ENCODE measurements around the gene CNKSR2.

Gene CNKSR2

DNA sequence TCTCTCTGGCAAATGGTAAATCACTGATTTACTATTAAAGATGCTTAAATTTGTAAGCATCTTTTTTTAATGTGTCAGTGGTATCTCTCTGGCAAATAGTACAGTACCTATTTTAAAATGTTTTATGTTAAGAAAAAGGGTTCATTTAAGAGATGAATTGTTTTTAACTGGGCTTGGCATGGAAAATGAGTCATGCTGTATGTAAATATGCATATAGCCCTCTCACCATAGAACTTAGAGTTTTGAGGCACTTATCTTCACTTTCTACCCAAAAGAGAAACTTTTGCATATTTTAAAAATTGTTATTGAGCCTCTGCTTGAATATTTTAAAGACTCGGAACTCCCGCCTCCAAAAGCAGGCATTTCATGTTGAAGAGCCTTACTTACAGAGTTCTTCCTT, 246.0 kb downstream of the CNKSR2 start:
- no peak for DNase-seq

DNA sequence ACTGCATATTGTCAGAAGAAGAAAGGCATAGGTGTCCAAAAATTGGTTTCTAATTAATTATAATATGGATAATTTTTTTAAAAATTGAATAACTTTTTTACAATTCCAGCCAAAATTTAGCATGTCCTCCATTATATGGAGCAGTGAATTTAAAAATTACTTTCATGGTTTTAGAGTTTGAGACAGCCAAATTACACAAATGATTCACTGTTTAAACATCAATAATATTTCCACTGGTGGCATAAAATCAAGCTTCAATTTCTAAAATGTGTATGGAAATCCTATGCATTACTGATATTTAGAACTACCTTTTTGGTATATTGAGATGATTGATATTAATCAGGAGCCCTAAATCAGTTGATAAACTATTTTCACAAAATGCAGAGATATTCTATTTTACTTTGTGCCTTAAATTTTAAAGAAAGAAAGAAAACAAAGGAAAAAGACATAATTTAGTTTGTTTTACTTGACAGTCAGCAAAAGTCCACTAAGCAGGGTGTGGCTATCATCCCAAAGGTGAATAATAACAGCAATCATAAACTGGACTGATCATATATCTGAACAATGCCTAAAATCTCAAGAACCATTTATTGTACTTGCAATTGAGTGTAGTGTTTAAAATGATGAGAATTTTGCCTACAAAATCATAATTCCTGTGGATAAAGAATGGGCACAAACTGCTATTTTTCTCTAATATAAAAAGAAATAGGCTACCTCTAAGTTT, 249.7 kb downstream of the CNKSR2 start:
- no peak for DNase-seq

DNA sequence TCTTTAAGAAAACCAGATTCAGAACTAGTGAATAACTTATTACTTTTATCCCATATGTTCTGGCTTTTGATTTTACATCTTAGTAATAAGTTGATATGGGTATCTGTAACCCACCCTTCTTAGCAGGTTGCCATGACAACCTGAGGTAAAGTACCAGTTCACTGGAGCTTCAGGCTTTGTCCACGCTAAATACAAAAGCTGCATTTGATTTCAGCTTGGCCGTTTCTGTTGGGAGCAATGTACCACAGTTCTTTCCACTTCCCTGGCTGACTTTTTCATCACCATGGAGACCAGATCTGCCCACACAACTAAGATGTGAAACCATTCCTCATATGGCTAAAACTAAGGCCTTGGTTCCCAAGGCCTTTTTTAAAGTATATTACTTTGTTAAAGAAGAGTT, 257.8 kb downstream of the CNKSR2 start:
- no peak for DNase-seq

DNA sequence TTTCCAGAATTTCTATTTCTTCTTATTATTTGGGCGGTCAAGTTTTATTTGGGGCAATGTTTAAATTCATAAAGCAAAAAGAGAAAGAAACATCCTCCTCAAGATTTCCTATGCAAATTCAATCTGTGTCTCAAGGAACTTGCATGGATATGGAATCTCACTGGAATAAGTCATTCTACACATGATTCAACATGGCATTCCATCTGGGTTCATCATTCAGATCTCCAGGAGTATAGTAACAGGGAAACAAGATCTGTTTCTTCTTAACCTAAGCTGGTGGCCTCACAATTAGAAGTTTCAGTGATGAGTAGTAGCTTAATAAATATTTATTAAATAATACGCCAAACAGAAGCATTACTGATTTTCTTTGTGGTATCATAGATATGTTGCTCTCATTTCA, 264.1 kb downstream of the CNKSR2 start:
- DNase-seq = no peak

DNA sequence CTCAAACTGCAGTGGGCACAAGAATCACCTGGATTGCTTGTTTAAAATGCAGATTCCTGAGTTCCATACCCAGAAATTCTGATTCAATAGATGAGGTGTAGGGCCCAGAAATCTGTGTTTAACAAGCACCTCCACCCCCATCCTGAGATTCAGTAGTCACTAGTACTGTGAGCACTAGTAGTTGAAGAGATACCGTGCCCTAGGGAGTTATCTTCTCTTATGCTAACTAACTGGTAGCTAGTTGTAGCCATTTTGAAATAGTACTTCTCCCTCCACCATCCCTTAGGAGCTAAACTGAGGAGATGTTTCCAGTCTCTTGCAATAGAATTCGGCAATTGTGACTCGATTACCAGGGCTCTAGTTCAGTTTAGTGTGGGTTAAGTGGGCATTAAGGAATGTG, 265.6 kb downstream of the CNKSR2 start:
- no peak for DNase-seq

DNA sequence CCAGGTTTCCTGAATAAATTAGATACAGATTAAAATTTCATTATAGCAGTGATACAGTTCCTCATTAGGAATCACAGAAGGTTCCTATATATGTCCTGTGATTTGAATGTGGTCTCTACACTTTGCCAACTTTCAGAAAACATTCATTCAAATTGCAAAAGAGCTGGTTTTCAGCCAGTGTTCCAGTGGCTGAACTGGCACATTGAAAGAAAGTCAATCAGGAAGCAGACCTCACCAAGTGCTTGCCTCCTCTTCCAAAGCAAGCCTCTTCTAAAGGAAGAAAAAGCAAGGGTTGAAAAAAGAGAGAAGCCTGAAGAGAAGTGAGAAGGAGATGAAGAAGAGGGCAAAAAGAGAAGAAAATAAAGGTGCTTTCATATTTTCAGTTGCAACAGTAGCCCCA, 271.2 kb downstream of the CNKSR2 start:
- DNase-seq = no peak

DNA sequence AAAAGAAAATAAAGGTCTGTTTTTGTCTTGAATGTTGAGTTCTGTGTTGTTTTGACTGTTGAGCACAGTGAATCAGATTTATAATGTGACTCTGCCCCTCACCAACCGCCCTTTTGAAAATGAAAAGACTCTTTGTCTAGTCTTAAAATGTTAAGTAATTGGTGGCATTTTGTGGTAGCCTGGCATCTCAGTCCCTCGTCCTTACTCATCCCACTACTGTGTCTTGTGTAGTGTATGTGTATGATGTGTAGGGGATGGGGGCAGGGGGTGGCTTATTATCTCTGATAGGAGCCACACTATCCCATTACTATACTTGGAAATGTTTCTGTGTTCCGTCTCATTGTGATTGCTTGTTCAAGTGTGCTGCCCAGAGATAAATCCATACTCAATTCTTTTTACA, 271.7 kb downstream of the CNKSR2 start:
- DNase-seq = no peak

DNA sequence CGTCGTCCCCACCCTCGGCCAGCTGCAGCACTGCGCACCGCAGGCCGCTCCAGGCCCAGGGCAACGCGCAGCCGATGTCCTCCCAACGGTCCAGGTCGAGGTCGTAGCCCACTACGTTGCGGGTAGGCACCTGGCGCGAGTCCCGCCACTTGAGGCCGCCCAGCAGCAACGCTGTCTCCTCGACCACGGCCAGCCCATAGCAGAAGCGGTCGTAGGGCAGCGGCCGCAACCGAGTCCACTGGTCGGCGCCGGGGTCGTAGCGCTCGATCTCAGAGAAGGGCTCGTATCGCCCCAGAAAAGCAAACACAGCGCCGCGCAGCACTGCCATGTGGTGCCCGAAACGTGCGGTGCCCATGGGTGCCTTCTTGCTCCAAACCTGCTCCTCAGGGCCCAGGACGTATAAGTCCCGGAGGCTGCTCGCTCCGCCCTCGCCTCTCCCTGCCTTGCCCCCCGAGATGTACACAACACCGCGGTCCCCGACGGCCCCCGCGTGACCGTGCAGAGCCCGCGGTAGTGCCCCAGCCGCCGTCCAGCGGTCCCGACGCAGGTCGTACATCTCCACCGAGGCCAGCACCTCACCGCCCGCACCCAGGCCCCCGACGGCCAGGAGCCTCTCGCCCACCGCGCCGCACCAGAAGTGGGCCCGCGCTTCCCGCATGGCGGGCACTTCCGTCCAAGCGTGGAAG, 281.8 kb downstream of the CNKSR2 start:
- DNase-seq = no peak

DNA sequence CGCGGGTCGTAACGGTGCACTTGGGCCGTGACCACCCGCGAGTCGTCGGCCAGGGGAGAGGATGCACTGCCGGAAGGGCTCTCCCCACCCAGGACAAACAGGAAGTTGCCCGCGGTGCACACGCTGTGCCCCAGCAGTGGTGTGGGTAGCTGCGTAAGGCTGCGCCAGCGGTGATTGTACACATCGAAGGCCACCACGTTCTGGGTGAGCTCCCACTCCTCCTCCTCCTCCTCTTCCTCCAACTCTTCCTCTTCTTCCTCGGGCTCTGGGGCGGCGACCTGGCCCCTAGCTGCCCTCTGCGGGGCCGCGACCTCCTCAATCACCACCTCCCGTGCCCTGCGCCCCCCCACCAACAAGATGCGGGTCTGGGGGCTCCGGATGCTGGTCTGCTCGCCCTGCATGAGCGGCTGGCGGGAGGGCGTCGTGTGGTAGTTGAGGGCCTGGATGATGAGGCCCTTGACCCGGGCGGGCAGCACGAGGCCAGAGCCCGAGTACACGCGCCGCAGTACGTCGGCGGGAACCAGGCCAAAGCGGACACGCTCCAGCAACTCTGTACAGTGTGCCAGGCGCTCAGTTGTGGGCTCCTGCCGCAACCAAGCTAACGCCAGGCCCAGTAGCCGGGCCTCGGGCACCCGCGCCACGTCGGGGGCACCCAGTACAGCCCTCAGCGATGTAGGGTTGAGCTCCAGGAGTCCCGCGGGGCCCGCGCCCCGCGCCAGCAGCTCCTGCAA, 282.5 kb downstream of the CNKSR2 start:
- no peak for DNase-seq

DNA sequence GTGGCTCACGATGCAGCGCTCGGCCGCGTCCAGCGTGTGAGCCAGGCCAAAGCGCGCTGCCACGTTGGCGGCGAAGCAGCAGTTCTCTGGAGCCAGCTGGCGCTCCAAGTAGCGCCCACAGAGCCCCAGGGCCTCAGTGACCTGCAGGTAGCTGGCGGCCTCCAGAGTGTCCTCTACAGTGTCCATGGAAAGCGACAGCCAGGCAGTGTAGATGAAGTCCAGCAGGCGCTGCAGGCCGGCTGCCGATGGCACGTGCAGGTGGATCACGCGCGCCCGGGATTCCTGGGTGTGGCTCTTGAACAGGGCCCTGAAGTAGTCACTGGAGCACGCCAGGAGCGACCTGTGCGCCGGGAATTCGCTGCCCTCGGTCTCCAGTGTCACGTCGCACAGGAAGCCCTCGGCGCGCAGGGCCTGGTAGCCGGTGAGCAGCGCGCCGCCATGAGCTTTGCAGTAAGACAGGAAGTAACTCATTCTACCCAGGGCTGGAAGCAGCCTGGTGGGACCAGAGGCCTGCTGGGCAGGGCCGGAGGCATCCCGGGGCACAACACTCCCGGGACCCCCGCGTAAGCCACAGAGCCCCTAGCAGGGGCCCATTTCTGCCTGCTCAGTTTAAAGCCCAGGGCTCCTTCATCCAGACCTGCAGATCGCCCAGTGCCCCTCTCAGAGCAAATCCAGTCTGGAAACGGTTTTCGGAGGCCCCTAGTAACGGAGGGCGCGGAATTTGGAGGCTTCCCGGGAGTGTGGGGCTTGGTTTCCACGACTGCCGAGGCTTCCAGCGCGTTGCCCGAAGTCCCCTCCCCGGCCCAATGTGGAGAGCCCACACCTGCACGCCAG, 283.3 kb downstream of the CNKSR2 start:
- DNase-seq = no peak

DNA sequence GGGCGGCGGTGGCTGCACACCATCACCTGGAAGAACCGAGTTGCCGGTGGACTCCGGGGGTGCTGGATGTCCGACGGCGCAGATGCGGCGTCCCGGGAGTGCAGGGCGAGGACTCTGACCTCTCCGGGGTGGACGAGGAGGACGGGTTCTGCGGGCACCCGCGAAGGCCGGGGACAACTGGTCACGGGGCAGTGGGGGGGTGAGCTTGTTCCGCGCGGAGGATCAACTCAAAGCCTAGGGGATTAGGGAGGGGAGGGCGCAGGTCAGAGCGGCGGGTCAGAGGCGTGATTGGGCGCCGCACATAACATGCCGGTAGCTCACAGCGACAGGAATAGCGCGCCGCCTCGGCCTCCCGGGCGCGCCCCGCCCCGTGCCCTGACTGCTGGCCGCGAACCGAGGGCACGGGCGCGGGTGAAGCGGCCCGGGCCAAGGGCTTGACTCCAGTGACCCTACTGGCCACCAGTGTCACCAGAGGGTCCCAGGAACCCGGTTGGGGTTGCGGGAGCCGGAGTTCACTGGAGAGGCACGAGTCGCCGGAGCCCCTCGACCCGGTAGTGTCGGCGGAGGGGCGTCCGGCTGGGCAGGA, 284.0 kb downstream of the CNKSR2 start, which contains the start of gene KLHL34:
KLHL34 (minus strand) TSS at position 179 of the 586 bp plus-strand sequence. CDS start 542 bp downstream, outside the sequence.
- no peak for DNase-seq

DNA sequence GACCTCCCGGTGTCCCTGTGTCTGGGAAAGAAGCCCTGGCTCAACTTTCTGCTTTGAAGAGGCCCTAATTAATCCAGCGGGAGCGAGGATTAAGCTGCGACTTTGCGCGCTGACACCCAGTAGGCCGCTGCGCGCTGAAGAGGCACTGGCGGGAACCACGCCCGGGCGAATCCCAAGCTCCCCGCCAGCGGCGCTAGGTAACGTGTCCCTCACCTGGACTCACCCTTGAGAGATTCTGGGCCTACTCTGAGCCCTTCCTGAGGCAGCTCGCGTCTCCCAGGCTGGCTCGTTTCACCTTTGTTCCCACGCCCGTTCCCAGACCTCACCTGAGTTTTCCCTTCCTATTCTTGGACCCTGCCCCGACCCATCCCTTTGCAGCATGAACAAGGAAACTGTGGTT, 284.5 kb downstream of the CNKSR2 start:
- no peak for DNase-seq

DNA sequence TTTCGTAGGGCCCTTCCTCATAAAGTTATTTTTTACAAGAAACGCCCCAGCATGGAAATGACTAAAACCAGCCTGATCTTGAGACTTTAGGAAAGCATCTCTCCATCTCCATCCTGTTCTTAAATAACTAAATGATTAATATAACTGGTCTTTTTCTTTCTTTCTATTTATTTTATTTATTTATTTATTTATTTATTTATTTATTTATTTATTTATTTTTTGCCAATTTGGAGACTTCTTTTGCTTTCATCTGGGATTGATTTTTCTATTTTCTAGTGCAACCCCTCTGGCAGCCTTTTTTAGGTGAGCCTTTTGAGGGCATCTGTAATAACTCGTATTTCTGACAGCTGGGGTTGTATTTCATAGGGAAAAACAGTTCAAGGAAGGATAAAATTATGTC, 285.1 kb downstream of the CNKSR2 start:
- DNase-seq = no peak

DNA sequence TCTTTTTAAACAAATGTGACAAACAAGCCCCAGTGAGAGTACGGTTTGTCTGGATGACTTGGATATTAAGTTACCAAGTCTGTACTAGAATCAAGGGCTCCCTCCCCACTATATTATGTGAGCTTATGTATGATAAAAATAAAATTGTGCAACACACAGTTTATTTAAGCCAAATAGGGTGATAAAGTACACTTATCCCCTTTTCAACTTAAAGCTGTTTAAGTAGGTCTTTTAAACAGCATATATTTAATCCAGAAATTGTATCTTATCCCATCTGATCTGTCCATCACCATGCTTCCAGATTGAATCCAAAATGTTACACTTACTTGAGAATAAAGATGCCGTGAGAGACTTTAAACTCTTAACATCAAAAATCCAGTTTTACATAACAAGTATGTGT, 285.9 kb downstream of the CNKSR2 start:
- DNase-seq = no peak

DNA sequence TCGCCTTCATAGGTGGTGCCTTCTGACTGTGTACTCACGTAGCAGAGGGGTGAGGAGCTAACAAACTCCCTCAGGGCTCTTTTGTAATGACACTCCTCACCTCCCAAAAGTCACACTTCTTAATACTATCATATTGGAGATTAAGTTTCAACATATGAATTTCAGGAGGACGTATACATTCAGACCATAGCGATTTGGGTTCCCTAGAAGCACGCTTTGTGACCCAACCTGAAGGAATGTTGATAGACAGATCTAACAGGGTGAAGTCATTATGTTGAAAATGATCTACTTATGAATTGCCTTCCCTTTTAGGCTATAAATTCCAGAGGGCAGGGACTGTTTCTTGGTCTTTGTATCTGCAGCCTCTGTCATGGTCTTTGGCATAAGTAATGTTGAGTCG, 287.1 kb downstream of the CNKSR2 start:
- no peak for DNase-seq

DNA sequence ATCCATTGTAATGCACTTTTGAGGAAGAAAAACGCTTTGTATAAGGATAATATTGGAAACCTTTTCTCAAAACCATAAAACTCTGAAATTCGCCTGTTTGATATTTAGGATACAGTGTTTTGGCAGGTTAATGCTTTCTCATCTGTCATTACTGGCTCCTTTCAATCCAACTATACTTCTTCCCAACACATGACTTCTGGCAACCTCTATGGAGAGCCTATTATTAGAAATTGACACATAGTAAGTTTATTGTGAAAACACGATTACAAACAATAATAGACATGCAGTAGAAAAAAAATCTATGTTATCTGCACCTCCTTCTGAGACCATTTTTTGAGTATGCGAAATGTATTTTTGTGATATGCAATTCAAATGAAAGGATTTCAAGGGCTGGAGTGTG, 288.5 kb downstream of the CNKSR2 start:
- DNase-seq = no peak

DNA sequence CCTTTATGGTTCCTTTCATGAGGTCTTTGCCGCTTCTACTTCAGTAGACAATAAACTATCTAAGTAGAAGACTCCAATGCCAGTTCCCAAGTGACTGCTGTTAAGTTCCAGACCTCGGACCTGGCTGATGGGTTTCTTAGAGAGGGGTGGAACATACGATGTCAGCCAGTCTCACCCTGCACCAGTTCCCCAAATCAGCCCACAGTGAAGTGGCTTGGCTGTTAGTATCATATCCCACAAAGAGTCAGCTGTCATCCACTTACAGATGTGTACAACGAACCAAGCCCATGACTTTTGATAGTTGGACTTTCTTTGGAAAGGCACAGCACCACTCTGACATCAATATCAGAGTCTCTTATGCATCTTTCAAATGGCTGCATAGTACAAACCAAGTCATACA, 292.0 kb downstream of the CNKSR2 start:
- no peak for DNase-seq

DNA sequence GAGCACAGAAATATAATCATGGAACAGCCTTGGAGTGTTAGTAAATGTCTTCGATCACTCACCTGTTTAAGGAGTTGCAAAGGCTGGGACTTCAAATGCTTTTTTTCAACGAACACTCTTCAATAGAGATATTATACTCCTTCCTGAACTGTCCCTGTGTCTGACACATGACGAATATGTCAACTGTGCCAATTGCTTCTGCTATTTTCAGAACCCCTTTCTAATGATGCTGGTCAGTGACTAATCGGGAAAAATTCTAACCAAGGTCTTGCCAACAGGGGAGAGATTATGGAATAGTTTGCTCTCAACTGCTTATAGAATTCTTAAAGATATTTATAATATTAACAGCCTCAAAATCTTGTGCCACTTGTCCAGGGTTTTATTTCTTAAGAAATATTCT, 292.5 kb downstream of the CNKSR2 start:
- no peak for DNase-seq

DNA sequence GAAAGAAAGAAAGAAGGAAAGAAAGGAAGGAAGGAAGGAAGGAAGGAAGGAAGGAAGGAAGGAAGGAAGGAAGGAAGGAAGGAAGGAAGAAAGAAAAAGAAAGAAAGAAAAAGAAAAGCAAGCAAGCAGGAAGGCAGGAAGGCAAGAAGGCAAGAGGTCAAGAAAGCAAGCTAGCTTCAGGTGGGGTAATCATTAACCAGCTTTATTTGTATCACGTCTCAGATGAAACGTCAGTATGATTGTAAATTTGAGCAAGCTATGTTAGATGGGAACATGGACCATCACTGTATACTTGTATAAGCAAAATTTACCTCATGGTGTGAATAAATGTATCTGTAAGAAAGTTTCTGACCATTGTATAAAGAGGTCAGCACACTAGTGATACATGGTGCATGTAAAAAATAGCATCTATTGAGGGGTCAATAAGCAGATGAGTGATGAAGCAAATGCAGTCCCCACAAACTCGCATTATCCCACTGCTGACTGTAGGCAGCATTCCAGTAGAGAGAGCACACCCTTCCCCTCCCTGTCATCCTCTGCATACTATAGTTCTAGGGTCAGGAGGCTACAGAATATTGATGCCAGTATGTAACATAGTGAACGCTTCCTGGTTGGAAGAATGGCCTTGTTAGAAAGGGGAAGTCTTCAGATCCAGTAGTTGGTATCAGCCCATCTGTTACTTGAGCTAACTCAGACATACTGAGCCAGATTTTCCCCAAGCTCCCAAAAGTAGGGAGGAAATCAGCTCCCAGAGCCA, 300.4 kb downstream of the CNKSR2 start:
- no peak for DNase-seq

DNA sequence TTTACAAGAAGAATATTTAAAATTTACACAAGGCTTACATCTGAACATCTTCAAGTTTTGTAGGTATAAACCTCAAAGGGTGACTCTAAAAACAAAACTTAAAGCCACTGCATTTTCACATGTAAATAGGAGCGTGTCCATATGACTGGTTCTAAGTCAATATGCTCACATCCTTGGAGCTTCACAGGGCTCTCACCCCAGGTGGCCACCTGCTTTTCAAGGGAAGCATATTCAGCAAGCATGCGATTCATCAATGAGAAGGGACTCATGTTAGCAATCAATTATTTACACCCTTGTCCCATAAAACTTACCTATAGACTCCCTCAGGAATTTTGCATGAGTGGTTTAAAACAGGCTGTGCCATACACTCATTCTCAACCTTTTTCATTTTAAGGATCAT, 301.7 kb downstream of the CNKSR2 start:
- no peak for DNase-seq

DNA sequence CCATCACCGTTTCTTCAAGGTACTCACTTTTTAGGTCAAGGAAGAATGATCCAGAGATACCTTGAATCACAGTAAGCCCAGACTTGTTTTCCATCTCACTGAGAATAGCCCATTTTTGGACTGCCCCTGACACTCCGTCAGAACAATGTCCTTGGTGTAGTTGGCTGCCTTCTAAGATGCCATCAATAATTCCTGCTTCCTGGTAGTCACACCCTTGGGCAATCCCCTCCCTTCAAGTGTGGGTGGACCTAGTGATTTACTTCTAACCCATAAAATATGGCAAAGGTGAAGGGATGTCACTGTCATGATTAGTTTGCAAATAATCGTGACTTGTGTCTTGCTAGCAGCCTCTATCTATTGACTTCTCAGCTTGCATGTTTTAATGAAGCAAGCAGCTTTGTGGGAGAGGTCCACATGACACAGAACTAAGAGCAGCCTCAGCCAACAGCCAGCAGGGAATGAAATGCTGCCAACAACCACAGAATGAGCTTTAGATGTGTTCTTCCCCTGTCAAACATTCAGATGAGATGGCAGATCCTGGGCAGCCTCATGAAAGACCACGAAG, 303.9 kb downstream of the CNKSR2 start:
- DNase-seq = no peak

DNA sequence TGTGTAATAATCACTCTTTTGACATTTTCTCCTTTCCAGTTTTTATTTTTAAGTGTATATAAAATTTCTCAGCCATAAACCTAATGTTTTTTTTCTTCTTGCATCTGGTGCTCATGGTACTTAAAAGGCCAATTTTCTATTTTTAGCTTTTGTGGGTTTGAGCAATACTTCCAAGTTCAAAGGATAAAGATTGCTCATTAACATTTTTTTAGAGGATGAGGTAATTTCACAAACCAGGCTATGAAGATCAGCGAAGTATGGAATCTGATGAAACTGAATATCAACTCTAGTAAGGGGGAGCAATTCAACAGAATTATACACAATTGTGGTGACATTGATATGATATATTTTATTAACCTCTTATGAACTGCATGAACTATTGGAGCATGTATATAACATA, 309.7 kb downstream of the CNKSR2 start:
- no peak for DNase-seq
